Fibroblast of skin of scalp (primary cell): ENCODE data around the gene SCAI.
"Not testable (repeated sequence)": the region's sequence is repeated elsewhere in the genome, so short reads cannot be mapped to it uniquely, and the experiment has no call there.

Source experiments
- DNase-seq: peaks from one replicate; pipeline ENCODE4 v3.0.0-alpha.2; 2013

The SCAI gene

GRCh38 chr9:124941679-124942561, 201.4 kb downstream of the SCAI start:
- peak; percentile 55 for DNase-seq

GRCh38 chr9:124940894-124941678, 202.2 kb downstream of the SCAI start, which contains the start of gene GOLGA1:
Gene GOLGA1, minus strand, starts transcription at chr9:124941083. Its CDS starts 2,372 bp downstream, at chr9:124938711.
- peak; percentile 95 for DNase-seq

- DNase-seq: no peak
Measured at GRCh38 chr9:124940521-124940893, 202.8 kb downstream of the SCAI start.

- DNase-seq: no peak
Measured at GRCh38 chr9:124939944-124940343, 203.4 kb downstream of the SCAI start.

GRCh38 chr9:124934290-124934689, 209.0 kb downstream of the SCAI start:
- peak; percentile 7 for DNase-seq

DNA sequence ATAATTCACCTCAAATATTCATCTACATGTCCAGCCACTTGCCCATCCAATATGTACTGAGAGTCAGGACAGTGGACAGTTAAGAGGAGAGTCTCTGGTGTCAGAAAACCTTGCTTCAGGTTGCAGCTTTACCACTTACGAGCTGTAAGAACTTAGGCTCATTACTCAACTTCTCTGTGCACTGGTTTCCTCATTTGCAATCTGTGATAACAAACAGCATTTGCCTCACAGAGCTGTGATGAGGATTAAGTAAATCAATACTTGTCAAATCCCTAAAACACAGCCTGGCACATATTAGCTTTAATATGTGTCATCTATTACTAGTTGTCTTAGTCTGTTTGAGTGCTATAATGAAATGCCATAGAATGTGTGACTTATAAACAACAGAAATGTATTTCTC, 211.0 kb downstream of the SCAI start:
- DNase-seq: no peak

GRCh38 chr9:124929464-124929863, 213.9 kb downstream of the SCAI start:
- no peak for DNase-seq

DNA sequence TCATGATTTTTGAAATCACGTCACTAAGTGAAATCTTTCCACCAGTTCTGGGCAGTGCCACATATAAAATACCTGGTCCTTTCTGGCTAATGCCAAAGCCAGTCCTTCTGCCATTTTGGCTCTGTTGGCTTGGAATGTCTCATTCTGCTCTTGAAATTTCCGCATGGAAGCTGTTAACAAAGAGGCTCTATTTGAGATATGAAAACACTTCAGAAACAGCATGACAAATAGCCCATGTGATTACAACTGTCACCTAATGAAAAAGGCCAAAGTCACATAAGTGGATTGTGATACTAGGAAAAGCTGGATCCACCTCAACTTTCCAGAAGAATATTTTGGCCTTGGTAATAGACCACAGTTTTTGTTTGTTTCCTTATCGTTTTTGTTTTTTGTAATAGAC, 215.2 kb downstream of the SCAI start:
- DNase-seq: no peak

DNA sequence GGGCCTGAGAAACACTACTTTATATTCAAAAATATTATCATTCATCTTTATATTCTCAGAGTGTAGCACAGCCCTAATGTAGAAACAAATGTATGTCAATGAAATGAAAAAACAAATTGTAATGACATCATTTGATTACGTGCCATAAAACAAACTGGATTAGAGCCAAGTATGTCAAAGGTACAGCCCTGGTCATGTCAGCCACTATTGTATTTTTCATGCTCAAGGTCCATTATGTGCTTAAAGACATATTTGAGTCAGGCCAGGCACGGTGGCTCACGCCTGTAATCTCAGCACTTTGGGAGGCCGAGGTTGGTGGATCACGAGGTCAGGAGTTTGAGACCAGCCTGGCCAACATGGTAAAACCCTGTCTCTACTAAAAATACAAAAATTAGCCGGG, 222.9 kb downstream of the SCAI start:
- DNase-seq: not testable (repeated sequence)

DNA sequence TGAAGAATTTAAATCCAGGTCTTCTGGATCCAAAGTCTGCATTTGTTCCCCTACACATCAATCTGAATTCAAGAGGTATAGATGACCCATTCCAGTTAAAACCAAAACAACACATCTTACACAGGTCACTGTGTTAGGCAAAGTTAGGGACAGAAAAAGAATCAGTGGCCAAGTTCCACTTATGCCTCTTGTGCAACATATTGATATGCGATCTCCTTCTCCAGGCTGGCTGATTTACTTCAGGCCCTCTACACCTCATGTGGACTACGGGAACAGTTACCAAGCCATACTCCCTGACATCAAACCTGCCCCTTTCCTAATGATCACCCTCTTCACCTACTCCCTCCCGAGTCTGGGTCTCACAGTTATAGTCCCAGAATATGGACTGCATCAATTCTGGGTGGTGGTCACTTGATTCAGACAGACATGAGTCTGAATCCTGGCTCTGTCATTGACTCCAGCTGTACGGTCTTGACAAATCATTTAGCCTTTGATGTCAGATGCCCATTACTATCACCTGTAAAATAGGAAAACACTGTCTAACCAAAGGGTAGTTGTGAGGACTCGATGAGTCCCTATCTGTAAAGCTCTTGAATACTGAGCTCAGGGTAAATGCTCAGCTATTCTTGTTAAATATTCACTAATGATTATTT, 228.4 kb downstream of the SCAI start:
- no peak for DNase-seq

DNA sequence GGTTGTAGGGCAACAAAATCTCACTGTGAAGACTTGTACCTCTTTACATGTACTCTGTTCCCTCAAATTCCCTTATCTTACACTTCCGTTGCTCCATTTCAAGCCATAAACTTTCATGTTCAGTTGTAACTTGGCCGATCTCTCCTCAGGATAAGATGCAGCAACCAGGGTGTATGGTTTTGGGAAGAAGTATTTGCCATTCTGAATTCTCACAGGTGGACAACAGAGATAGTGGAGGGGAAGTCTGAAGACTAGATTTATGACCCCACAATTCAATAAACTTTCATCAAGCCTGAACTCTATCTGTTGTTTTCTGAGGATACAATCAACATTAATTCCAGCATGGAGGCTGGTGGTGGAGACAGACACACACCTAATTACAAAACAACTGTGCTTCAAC, 229.9 kb downstream of the SCAI start:
- no peak for DNase-seq

- DNase-seq: no peak
Measured at GRCh38 chr9:124911766-124912165, 231.6 kb downstream of the SCAI start.

DNA sequence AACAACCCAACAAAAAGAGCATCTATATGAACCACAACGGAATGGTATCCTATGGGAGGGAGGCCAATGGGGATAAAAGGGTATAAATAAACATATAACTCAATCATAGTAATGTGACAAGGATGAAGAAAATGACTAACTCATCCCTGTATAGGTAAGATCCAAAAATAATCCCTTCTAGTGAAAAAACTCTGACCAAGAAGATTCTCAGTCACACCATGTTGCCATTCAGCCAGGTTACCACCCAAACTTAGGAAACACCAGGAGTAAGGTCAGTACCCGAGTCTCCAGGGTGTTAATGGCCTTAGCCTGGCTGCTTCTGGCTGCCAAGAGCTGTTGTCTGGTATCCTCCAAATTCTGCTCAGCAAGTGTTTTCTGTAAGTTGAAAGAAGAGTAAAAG, 235.2 kb downstream of the SCAI start:
- DNase-seq: no peak

- no peak for DNase-seq
Measured at GRCh38 chr9:124906966-124907365, 236.4 kb downstream of the SCAI start.

GRCh38 chr9:124899845-124900244, 243.5 kb downstream of the SCAI start:
- no peak for DNase-seq

DNA sequence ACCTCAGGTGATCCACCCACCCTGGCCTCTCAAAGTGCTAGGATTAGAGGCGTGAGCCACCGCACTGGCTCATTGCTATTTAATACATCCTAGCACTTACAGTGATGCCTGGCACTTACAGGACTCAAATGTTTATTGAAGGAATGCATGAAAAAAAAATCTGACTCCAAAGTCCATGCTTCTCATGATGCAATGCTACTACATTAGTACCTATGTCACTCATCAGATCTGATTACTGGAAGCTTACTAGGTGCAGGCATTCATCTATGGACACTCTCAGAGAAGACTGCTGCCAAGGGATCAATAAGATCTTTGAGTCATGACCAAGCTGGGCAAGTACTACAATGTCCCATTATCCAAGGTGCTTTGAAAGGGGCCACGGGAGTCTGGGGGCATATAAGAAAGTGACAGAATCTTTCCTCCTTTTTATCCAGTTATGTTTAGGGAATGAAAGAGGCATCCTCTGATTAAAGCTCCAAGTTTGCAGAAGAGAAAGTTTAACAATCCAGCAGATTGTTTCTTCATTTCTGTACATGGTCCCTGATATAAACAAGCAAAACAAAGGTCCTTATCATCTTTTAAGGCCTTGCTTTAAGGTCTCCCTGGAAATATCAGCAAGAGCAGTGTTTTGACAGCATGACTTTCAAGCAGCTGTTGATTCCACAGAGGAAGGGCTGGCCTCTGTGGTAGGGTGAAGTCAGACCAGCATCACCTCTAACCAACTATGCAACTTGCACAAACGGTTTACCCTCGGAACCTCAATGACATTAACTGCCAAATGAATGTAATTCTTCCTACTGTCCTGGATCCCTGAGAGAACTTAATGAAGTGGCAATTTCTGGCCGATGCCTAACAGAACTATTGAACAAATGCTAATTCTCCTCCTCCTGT, 245.5 kb downstream of the SCAI start:
- DNase-seq: no peak

GRCh38 chr9:124894741-124895170, 248.6 kb downstream of the SCAI start:
- peak; percentile 49 for DNase-seq

- DNase-seq: no peak
Measured at GRCh38 chr9:124894035-124894740, 249.1 kb downstream of the SCAI start.
